IPS-18a (cell line): Measurements from ENCODE around the gene ZSWIM5.
"Not testable (repeated sequence)": the region's sequence is repeated elsewhere in the genome, so short reads cannot be mapped to it uniquely, and the experiment has no call there.

Experiments used
- H3K27ac ChIP-seq: one replicate; pipeline ENCODE4 v1.5.1; 2013; ENCODE audit warnings: low read length
- H3K27me3 ChIP-seq: one replicate; pipeline ENCODE4 v1.6.1; 2013; ENCODE audit warnings: mild to moderate bottlenecking, low read length; ENCODE audit not compliant: control insufficient read depth, insufficient read depth
- H3K36me3 ChIP-seq: one replicate; pipeline ENCODE4 v1.6.1; 2013; ENCODE audit warnings: low read depth, low read length; ENCODE audit not compliant: control insufficient read depth
- H3K4me1 ChIP-seq: one replicate; pipeline ENCODE4 v1.6.1; 2013; ENCODE audit warnings: low read depth, low read length; ENCODE audit not compliant: control insufficient read depth
- H3K4me3 ChIP-seq: one replicate; pipeline ENCODE4 v1.5.1; 2013; ENCODE audit warnings: low read length
- H3K9ac ChIP-seq: one replicate; pipeline ENCODE4 v1.6.1; 2013; ENCODE audit warnings: mild to moderate bottlenecking, low read length, moderate library complexity
- H3K9me3 ChIP-seq: one replicate; pipeline ENCODE4 v1.6.1; 2013; ENCODE audit warnings: low read depth, low read length; ENCODE audit not compliant: control insufficient read depth

ZSWIM5 gene

GRCh38 chr1:45200435-45200834 is 6.0 kb downstream of the ZSWIM5 start:
- Histone ChIP-seq H3K9ac (no peak overlapping the region), H3K36me3 (no peaks in the 10 kb centered on the region), H3K27ac (no peak overlapping the region), H3K4me3 (no peak overlapping the region), H3K4me1 (peaks cover 11% of the 10 kb centered on the region), H3K9me3 (no peaks in the 10 kb centered on the region), H3K27me3 (peaks cover 27% of the 10 kb centered on the region)

GRCh38 chr1:45198185-45198584 is 8.2 kb downstream of the ZSWIM5 start:
- H3K4me1 ChIP-seq, result no peaks in the 10 kb centered on the region
- H3K27me3 ChIP-seq, result peaks cover 4% of the 10 kb centered on the region
- no peaks in the 10 kb centered on the region for H3K9me3 ChIP-seq
- no peaks in the 10 kb centered on the region for H3K36me3 ChIP-seq
- H3K27ac ChIP-seq, result no peak overlapping the region
- H3K9ac ChIP-seq, result no peak overlapping the region
- no peak overlapping the region for H3K4me3 ChIP-seq

DNA sequence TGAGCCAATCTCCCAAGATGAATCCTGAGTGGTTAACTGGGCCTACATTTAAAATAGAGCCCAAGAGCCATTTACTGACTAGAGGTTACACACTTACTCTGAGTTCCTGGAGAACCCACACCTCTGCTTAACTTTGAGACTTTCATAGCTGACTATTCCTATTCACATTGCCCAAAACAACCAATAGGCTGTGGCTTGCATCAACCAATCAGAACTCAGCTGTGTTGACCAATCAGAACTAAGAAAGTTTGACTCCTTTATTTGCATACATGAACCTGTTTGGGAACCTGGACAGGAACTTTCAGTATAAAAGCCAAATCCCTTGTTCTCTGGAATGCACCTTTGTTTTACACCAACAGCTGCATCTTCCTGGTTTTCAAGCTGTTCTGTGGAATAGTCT is 9.5 kb downstream of the ZSWIM5 start:
- Histone ChIP-seq H3K4me3 (no peak overlapping the region), H3K9ac (no peak overlapping the region), H3K36me3 (no peaks in the 10 kb centered on the region), H3K27me3 (no peaks in the 10 kb centered on the region), H3K4me1 (no peaks in the 10 kb centered on the region), H3K27ac (no peak overlapping the region), H3K9me3 (no peaks in the 10 kb centered on the region)

DNA sequence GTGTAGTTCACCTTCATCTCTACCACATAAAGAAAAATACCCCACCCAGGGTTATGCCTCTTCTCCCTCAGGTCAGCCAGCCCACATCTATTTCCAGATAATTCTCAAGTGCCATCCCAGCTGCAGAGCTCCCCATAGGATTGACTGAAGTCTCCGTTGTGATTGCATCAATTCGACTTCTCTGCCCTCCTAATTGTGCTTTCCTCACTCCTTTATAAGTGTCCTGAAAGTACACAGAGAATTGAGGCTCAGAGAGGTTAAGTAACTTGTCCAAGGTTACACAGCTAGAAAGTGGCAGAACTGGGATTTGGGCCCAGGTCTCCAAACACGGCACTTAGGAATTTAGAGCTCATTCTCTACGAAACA is 15.0 kb downstream of the ZSWIM5 start:
- Histone ChIP-seq H3K36me3 (no peaks in the 10 kb centered on the region), H3K27me3 (no peaks in the 10 kb centered on the region), H3K27ac (no peak overlapping the region), H3K4me1 (no peaks in the 10 kb centered on the region), H3K9me3 (no peaks in the 10 kb centered on the region), H3K9ac (no peak overlapping the region), H3K4me3 (no peak overlapping the region)

- Histone ChIP-seq H3K4me3 (no peak overlapping the region), H3K9ac (no peak overlapping the region), H3K27me3 (no peaks in the 10 kb centered on the region), H3K27ac (no peak overlapping the region), H3K9me3 (no peaks in the 10 kb centered on the region), H3K4me1 (no peaks in the 10 kb centered on the region), H3K36me3 (no peaks in the 10 kb centered on the region)
Observed at GRCh38 chr1:45187725-45188124, 18.7 kb downstream of the ZSWIM5 start.

DNA sequence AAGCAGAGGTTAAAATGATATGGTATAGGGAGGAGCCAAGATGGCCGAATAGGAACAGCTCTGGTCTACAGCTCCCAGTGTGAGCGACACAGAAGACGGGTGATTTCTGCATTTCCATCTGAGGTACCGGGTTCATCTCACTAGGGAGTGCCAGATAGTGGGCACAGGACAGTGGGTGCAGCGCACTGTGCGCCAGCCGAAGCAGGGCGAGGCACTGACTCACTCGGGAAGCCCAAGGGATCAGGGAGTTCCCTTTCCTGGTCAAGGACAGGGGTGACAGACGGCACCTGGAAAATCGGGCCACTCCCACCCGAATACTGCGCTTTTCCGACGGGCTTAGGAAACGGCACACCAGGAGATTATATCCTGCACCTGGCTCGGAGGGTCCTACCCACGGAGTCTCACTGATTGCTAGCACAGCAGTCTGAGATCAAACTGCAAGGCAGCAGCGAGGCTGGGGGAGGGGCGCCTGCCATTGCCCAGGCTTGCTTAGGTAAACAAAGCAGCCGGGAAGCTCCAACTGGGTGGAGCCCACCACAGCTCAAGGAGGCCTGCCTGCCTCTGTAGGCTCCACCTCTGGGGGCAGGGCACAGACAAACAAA is 26.4 kb downstream of the ZSWIM5 start:
- H3K27me3 ChIP-seq, H3K4me1 ChIP-seq, H3K27ac ChIP-seq, H3K9me3 ChIP-seq, H3K36me3 ChIP-seq, H3K4me3 ChIP-seq, H3K9ac ChIP-seq: not testable (repeated sequence)

DNA sequence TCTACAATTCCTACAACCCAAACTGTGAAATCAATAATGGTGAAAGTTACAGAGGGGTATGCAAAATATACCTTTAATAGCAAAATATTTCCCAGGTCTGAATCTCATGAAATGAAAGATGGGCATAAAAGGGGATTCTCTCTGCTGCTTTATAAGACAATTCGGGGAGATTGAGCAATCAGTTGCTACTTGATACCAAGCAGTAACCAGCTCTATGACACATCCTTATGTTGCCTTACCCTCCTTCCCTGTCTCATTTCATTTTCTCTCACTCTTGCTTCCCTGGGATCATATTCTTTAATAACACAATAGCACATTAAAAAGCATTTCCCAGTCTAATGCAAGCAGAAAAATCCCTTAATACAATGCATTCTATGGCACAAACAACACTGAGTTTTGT is 29.0 kb downstream of the ZSWIM5 start:
- no peaks in the 10 kb centered on the region for H3K36me3 ChIP-seq

GRCh38 chr1:45172764-45173163 is 33.6 kb downstream of the ZSWIM5 start:
- Histone ChIP-seq H3K9ac (no peak overlapping the region), H3K4me1 (no peaks in the 10 kb centered on the region), H3K9me3 (no peaks in the 10 kb centered on the region), H3K4me3 (no peak overlapping the region), H3K27me3 (no peaks in the 10 kb centered on the region), H3K36me3 (no peaks in the 10 kb centered on the region), H3K27ac (no peak overlapping the region)

More for the DNA sequence above, 29.0 kb downstream of the ZSWIM5 start:
- H3K27ac ChIP-seq, result no peak overlapping the region
- H3K9ac ChIP-seq, result no peak overlapping the region
- no peak overlapping the region for H3K4me3 ChIP-seq
- H3K27me3 ChIP-seq, result no peaks in the 10 kb centered on the region
- H3K4me1 ChIP-seq, result no peaks in the 10 kb centered on the region
- H3K9me3 ChIP-seq, result peaks cover 5% of the 10 kb centered on the region

- Histone ChIP-seq H3K27me3 (no peaks in the 10 kb centered on the region), H3K36me3 (no peaks in the 10 kb centered on the region), H3K27ac (no peak overlapping the region), H3K4me1 (no peaks in the 10 kb centered on the region), H3K9me3 (no peaks in the 10 kb centered on the region), H3K4me3 (no peak overlapping the region), H3K9ac (no peak overlapping the region)
Observed at GRCh38 chr1:45172005-45172404, 34.4 kb downstream of the ZSWIM5 start.

DNA sequence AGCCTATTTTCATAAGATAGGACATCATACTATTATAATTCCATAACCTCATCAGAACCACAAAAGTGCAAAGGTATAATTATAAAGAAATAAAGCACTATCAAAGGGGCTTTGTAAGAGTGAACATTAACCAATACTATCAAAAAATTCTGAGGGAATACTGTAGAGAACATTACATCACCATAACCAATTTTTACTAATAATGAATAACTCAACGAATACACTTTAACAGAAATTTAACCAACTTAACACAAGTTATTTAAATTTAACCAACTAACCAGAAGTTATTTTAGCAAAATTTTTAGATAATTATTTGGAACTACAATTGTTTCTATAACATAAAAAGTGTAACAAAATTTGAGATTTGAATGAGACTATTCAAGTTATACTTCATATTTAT is 34.8 kb downstream of the ZSWIM5 start:
- Histone ChIP-seq H3K4me3 (no peak overlapping the region), H3K36me3 (no peaks in the 10 kb centered on the region), H3K4me1 (no peaks in the 10 kb centered on the region), H3K9ac (no peak overlapping the region), H3K9me3 (no peaks in the 10 kb centered on the region), H3K27me3 (no peaks in the 10 kb centered on the region), H3K27ac (no peak overlapping the region)

DNA sequence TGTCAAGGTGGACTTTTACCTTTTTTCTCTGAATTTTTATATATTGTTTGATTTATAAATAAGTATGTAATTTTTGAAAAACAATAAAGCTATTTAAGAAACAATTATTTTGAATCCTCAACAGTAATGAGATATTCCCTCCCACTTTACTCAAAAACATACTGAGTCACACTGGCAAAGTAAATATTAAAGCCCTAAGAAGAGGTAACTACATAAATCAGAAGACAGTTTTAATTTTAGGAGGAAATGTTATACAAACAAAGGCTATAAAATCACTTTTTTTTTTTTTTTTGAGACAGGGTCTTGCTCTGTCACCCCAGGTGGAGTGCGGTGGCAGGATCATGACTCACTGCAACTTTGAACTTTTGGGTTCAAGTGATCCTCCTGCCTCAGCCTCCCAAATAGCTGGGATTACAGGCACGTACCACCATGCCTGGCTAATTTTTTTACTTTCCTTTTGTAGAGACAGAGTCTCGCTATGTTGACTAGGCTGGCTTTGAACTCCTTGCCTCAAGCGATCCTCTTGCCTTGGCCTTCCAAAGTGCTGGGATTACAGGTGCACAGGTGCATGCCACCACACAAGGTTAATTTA is 36.2 kb downstream of the ZSWIM5 start:
- H3K27ac ChIP-seq, result no peak overlapping the region
- H3K4me3 ChIP-seq, result no peak overlapping the region
- no peaks in the 10 kb centered on the region for H3K4me1 ChIP-seq
- H3K9me3 ChIP-seq, result no peaks in the 10 kb centered on the region
- no peaks in the 10 kb centered on the region for H3K36me3 ChIP-seq
- H3K9ac ChIP-seq, result no peak overlapping the region
- no peaks in the 10 kb centered on the region for H3K27me3 ChIP-seq

DNA sequence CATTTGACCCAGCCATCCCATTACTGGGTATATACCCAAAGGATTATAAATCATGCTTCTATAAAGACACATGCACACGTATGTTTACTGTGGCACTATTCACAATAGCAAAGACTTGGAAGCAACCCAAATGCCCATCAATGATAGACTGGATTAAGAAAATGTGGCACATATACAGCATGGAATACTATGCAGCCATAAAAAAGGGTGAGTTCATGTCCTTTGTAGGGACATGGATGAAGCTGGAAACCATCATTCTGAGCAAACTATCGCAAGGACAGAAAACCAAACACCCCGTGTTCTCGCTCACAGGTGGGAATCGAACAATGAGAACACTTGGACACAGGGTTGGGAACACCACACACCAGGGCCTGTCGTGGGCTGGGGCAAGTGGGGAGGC is 38.5 kb downstream of the ZSWIM5 start:
- H3K9ac ChIP-seq, H3K9me3 ChIP-seq: not testable (repeated sequence)

More for the DNA sequence above, 38.5 kb downstream of the ZSWIM5 start:
- H3K4me3 ChIP-seq, H3K27me3 ChIP-seq, H3K27ac ChIP-seq, H3K4me1 ChIP-seq, H3K36me3 ChIP-seq: not testable (repeated sequence)
